HG03175 (cell line): ENCODE measurements around the gene SRRM4.
"Not testable (repeated sequence)": the region's sequence is repeated elsewhere in the genome, so short reads cannot be mapped to it uniquely, and the experiment has no call there.

Source experiments
- ATAC-seq: cut with Tn5 transposase; IDR thresholded peaks from one replicate; pipeline ENCODE4 v1.9.1; 2021; ENCODE audit warnings: mild to moderate bottlenecking, moderate library complexity; ENCODE audit not compliant: unreplicated experiment

Gene SRRM4

DNA sequence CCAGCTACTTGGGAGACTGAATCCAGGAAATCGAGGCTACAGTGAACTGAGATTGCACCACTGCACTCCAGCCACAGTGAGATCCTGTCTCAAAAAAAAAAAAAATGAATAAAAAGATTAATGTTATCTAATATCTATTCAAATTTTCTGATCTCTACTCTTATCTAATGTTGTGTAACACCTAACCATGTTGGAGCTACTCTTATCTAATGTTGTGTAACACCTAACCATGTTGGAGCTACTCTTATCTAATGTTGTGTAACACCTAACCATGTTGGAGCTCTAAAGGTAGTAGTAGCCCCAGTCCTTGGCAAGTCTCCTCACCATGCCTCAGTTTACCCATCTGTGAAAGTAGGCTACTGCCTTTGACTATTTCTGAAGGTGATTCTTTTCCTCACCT, 26.9 kb downstream of the SRRM4 start:
- not testable (repeated sequence) for ATAC-seq

DNA sequence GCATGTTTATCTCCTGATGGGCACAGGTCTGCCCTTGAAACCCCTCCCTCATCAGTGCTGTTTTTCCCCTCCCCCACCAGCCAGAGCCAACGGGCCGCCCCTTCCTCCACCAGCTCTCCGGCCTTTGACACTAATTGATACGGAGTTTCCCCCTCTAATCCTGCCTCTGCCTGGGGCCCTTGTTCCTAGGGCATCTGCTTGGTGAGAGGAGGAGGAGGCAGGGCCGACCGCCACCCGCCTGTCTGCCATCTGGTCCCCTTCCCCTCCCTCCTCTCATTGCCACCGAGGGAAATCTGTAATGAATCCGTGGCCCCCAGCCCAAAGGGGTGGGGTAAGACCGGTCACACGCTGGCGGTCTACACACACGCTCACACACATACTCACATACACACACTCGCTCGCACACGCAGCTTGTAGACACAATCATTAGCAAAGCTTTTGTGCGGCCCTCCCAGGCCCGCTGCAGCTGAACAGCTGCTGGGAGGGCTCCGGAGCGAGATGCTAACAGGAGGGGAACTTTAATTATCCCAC, 27.4 kb downstream of the SRRM4 start:
- ATAC-seq, result no peak

DNA sequence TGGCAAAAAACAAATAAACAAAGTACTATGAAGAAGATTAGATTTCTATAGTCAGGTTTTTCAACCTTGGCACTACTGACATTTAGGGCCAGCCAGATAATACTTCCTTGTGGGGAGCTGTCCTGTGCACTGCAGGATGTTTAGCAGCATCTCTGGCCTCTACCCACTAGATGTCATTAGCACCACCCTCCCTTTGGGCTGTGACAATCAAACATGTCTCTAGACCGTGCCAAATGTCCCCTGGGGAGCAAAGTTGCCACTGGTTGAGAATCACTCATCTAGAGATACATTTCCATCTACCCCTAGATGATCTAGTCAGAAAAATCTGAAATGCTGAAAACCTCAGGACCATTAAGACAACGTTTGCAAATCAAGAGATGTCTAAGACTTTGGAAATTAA, 29.9 kb downstream of the SRRM4 start:
- no peak for ATAC-seq

DNA sequence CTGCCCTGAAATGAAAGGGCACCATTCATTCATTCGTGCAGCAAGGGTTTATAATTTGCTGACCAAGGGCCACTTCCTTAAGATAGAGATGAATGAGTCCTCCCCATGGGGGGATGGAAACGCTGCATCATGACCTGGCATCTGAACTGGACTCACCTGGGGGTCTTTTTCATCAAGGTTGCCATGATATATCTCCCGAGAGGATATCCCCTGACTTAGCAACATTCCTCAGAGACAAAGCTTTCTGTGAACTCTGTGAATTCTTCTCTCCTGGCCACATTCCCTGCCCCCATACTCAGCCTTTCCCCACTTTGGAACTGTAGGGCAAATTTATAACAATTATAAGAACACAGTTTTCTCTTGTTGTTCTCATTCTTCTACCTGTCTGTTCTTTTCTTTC, 30.8 kb downstream of the SRRM4 start:
- ATAC-seq, result no peak

DNA sequence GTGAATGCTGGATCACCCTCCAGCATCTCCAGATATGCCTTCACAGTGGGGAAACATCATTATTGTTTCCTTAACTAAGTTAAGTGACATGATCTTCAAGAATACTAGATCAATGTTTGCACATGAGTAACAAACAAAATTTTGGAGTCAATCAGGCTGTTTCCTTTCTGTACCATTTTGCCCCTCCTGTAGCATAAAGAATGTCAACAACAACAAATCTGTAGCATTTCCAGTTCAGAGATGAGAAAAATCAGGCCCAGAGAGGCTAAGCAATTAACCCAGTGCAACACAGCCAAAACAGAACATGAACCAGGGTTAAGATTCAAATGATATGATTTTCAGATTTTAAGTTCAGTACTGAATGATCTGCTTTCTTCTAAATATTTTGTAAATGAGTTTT, 31.7 kb downstream of the SRRM4 start:
- no peak for ATAC-seq

DNA sequence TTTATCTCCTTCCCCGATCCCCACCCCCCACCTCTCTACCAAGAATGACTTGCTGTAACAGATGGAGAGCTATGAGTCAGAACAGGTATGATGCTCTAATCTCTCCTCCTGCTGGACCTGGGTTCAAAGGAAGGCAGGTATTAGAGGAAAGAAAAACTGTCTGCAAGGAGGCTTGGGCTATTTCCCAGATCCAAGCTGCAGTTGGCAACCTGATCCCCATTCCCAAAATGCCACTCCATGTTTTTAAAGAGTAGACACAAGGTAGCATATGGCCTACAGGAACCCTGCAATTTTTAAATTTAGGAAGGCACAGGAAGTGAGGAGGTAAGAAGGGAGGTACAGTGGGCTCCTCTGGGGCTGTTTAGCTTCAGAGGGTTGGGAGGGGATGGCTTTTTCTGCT, 33.0 kb downstream of the SRRM4 start:
- ATAC-seq, result no peak

DNA sequence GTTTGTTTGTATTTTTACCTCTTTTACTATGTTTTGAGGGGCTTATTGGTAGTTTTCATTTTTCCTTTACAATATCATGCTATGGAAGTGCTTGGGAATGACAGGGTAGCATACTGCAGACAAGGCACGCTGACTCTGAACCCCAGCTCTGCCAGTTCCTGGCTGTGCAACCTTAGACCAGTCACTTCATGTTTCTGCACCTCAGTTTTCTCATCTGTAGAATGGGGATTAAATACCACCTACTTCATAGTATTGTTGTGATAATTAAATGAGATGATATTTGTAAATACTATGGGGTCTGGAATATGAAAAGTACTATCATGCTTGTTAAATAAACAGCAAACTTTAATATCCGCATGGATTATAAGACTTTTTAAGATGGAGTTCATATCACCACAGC, 35.4 kb downstream of the SRRM4 start:
- no peak for ATAC-seq

DNA sequence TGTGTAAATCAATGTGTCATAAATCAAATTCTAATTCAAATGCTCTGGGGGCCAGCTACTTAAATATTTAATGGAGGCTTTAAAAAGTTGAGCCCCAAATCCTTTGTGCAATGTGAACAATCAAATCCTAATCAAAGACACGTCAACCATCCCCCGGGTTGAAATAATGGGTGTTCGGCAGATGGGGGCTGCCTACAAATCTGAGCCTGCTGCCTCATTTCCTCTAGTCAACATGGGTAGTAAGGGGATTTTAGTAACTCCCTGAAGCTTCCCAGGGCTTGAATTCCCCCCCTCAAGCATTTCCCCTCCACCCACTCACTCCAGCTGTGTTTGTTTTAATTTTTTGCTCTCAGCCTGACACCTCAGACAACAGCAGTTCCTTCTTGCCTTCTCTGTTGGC, 37.8 kb downstream of the SRRM4 start:
- no peak for ATAC-seq

DNA sequence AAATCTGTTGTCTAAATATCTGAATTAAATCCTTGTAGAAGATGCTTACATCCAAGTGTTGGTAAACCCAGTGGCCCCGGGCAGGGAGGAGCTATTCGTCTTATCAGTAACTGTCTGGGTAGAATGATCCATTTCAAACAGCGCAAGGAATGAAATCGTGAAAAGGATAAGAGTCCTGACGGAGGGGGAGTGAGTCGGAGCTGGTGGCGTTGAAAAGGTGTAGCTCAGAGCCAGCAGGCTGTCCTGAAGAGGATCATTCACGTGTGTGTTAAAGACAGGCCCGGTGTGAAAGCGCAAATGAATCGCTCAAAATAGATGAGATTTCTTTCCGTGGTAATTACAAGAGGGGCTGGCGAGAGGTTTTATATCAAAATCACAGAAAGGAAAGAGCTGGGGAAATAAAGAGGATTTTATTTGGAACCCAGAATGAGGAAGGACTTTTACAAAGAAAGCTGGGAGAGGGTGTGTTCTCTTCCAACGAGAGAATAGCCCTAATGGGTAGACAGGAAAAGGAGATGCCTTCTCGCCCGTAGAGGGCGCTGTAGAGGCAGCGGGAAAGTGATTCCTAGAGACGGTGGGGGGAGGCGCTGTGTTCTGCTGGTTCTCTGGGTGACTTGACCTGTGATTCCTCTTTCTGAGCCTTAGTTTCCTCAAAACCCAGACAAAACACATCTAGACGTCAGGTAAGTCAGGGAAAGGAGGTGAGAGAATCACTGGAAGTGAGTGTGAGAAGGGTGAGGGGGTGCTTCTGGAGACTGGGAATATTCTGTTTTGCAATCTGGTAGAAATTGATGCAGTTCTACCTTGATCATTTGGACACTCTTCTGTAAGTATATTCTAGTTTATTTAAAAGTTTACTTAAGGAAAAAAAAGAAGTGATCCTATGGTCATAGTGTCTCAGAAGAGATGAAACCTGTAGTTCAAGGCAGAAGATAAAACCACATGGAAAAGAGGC, 39.3 kb downstream of the SRRM4 start:
- ATAC-seq, result no peak

DNA sequence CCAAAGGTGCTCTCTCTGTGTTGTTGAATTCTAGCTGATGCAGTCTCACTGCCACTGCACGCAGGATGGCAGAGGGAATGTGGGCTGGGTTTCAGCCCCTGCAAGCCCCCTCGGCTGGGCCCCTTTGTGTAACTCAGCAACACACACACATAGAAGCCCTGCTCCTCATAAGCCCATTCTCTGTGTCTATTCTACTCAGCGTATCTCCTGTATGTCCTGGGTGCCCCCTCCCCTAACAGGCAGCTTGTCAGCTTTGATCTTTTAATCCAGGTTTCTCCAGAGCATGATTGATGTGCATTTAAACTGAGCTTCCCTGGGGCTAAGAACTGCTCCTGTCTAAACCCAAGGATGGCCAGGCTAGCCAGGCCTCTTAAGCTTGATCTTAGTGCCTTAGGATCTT, 43.0 kb downstream of the SRRM4 start:
- ATAC-seq, result no peak

DNA sequence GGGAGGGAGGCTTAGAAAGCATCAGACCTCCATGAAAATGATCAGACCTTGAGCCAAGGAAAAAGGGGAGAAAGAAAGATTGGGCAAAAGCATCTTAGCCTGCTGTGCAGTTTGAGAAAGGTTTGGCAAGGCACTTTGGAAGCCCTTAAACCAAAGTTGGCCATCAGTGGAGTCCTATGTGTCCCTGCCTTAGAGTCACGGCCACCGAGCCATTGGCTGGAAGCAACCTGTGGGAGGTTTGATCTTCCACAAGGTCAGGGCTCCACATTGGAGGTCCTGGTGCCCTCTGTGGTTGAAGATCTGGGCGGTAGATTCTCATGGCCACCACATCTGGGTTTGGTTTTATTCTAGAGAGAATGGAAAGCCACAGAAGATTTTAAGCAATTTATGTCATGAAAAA, 44.4 kb downstream of the SRRM4 start:
- ATAC-seq, result no peak

DNA sequence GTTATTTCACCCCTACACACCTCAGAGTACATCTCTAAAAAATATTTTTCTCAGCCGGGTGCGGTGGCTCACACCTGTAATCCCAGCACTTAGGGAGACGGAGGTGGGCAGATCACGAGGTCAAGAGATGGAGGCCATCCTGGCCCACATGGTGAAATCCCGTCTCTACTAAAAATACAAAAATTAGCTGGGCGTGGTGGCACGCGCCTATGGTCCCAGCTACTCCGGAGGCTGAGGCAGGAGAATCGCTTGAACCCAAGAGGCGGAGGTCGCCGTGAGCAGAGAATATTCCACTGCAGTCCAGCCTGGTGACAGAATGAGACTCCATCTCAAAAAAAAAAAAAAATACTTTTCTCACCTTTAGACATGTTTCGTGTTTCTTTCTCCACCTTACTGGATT, 52.0 kb downstream of the SRRM4 start:
- ATAC-seq, result not testable (repeated sequence)

DNA sequence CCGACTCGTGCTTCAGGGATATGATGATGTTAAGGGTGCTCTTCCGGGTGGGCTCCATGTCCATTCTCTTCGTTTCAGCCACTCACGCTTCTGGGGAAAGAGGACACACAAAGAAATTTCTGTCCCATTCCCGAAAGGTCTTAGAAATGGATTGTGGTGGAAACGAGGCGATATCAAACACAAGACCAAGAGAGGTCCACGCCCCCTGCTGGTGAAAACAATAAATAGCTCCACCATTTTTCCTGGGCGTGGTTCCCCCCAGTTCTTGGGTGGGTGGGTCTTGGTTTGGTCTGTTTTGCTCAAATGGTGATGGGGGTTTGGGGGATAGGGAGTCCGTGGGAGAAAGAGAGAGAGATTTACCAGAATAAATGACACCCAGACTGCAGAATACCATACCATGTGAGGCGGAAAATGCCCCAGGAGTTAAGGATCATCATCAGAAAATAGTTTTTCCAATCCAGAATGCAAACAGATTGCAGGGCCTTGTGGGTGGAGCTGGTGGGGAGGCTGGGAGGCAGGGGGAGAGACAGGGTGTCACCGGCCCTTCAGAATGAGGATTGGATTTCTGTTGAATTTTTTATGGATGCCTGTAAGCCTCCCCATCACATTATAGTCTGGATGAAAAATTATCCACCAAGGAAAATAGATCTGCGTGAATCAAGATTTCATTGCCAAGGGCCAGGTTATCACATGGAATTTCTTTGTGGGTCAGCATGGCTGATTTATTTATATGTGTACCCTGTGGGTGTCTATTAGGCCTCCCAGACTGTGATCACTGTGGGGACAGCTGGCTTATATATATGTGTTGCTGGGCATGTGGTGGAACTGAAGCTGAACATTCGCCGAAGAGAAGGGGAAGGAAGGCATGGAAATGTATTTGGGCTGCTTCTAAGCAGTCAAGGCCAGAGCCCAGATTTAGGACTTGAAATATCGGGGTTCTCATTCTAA, 55.8 kb downstream of the SRRM4 start:
- no peak for ATAC-seq

DNA sequence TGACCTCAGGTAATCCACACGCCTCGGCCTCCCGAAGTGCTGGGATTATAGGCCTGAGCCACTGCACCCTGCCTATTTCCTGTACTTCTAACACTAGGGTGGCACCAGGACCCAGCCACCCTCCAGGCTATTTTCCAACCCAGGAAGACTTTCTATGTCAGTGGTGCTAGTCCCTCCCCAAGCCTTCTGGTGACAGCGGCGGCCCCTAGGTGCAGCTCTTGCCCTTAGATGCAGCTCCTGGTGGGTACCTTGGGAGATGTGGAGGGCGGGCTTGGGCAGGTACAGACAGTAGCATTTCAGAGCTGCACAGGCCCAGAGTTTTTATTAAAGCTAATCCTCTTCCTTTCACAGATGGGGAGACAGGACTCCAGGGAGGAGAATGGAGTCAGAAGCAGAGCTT, 62.8 kb downstream of the SRRM4 start:
- no peak for ATAC-seq

DNA sequence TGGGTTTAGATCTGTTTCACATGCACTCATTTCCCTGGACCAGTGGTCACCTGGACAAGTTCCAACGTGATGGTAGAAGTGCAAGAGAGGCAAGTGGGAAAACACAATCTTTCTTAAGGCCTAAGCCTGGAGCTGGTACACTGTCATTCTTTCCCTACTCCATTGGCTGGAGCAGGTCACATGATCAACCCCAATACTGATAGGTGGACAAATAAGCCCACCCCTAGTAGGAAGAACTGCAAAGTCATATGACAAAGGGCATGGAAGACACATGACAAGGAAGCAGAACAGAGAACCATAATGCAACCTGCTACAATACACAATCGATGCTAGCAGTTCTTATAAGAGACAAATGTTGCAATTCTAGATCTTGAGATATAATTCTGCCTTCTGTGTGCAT, 66.3 kb downstream of the SRRM4 start:
- ATAC-seq, result no peak

DNA sequence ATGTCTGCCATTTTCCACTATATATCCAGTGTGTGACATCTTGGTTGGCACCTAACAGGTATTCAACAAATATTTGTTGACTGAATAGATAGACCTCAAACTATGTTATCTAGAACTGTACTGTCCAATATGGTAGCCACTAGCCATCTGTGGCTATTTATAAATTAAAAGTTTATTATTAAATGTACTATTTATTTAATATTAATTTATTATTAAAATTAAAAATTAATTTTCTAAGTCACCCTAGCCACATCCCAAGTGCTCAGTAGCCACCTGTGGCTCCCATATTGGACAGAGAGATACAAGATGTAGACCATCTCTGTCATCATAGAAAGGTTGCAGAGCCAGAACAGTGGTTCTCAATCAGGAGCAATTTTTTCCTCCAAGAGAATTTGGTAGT, 69.3 kb downstream of the SRRM4 start:
- ATAC-seq, result no peak

DNA sequence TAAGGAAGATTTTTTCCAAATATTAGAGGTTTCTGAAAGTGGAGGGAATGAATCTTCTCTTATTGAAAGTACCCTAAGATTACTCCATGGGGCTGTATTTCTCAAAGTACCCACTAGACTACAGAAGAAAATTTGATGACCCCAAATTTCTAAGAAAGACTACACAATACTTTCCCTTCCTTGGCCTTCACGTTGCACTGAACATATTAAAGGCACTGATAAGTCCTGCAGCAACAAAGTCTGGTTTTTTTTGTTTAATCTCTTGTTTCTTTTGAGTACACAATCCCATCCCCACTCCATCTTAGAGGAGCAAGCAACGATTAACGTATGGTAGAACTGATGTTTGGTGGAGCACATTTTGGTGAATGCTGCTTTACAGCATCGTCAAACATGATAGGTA, 70.1 kb downstream of the SRRM4 start:
- no peak for ATAC-seq

DNA sequence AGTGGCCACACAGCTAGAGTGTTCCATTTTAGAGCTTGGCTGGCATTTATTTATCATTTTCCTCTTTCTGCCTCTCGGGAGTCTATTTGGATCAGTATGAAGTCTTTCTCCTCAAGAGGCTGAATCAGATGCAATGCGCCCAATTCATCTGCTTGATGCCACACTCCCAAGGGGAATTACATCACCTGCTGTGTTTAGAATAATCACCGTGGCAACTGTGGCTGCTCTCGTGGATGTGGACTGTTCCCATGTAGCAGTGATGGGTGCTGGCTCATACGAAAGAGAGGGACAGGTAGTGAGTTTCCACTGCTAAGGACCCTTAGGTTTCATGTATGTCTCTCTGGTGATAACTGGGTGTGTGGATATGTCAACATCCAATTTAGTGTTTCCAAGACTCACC, 70.7 kb downstream of the SRRM4 start:
- ATAC-seq, result no peak

DNA sequence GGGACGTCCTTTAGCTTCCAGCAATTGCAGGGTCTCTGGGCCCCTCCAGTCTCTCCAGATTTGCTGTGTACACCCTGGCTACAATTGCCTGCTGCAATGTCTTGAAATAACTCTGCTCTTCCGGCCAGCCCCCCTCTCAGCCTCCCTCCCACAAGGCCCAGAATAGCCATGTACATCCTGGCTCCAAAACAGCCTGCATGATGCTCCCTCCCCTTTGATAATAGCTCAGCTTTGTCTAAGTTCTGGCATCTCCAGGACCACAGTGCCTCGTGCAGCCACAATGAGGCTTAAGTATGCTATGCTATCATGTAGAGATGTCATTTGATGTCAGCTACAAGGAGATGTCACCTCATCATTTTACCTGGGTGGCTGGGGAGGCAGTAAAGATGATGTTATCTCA, 74.6 kb downstream of the SRRM4 start:
- no peak for ATAC-seq

DNA sequence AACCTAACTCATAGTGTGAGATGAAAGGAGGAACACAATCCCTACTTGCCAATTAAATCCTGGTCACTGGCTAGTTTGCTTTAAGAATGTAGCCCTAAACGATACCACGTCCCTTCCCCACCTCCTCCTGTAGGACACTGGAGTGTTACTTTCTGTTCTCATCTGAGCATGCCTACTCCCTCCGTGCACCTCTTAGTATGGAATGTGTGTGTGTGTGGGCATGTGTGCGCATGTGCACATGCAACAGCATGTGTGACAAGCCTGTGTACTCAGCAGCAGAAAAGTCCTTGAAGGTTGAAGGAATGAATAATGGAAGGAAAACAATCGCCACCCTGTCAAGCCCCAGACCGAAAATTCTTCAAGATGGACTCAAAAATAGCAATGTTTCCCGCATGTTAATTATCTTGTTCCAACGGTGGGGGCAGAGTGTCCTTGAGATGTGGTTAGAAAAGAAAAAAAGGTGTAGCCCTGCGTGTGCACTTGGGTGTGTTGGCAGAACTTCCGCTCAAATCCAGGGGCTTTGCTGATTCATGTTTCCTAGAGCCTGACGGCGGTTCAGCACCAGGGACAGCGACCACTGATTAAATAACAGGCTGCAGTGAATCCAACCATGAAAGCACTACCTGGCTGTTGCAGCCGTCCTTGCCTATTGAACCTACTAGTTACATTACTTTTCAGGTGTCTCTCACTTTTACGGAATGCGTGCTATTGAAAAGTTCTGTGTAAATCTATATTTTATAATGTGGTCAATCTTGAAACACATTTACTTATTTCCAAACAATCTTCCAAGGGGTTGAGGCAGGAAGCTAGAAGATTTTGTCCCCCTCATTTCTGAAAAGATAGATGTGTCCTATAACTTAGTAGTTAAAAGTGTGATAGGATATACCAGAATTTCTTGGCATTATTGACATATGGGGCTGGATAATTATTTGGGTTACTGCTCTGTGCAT, 79.8 kb downstream of the SRRM4 start:
- no peak for ATAC-seq
